HepG2 (cell line): ENCODE results near the gene BHLHA9.

Experiments used
- ATF3 ChIP-seq: sonication (generic); formaldehyde crosslinking; IDR thresholded peaks from 2 replicates; pipeline ENCODE4 v1.4.0; 2020; ENCODE audit warnings: missing genetic modification reagents
- CCAR2 ChIP-seq: fragments of 200-400 bp; formaldehyde crosslinking; optimal IDR thresholded peaks from 2 replicates; pipeline ENCODE3; 2018; ENCODE audit warnings: low read depth, mild to moderate bottlenecking, low read length, moderate library complexity
- CEBPG ChIP-seq: IDR thresholded peaks from 2 replicates; pipeline ENCODE4 v1.6.1; 2016
- GZF1 ChIP-seq: sonication (generic); formaldehyde crosslinking; IDR thresholded peaks from 2 replicates; pipeline ENCODE4 v1.5.1; 2020; ENCODE audit warnings: mild to moderate bottlenecking, missing genetic modification reagents
- PCBP1 ChIP-seq: fragments of 200-400 bp; formaldehyde crosslinking; IDR thresholded peaks from 2 replicates; pipeline ENCODE4 v1.6.1; 2017; ENCODE audit warnings: mild to moderate bottlenecking, low read depth, low read length, borderline replicate concordance
- RFX5 ChIP-seq: IDR thresholded peaks from 2 replicates; pipeline ENCODE4 v1.6.1; 2011; ENCODE audit warnings: low read depth, low read length, improper control_type of control experiment
- ZNF639 ChIP-seq: conservative IDR thresholded peaks from 2 replicates; pipeline ENCODE4 v1.6.1; 2018; ENCODE audit warnings: missing genetic modification reagents

- TF ChIP-seq CCAR2 (no peak), RFX5 (no peak), ATF3 (CRISPR knock-in tag) (no peak), CEBPG (no peak), ZNF639 (CRISPR knock-in tag) (no peak), PCBP1 (no peak), GZF1 (no peak)
Observed at GRCh38 chr17:1298606-1299005, 28.4 kb downstream of the BHLHA9 start.
